CD8-positive, alpha-beta memory T cell (primary cell): ENCODE measurements around the gene STAG1. TPM values are rescaled to one million over a fixed set of nuclear protein-coding genes. Genes with fewer than 3 reads are reported as not detected.

Experiments used
- CTCF ChIA-PET: fragments of 350-600 bp; sonication (Branson Sonifier 250); formaldehyde crosslinking; loops from one replicate; lab custom pipeline; 2021; ENCODE audit warnings: antibody characterized with exemption; lab: Charles Lee
- POLR2A ChIA-PET: fragments of 350-600 bp; sonication (Branson Sonifier 250); formaldehyde crosslinking; loops from one replicate; lab custom pipeline; 2021; ENCODE audit warnings: antibody characterized with exemption; lab: Charles Lee
- DNase-seq, 5 donors: peaks; one replicate each; pipeline versions ENCODE4 v3.0.0 to v3.0.0-alpha.2; 2020 to 2022; ENCODE audit warnings: mixed read lengths in 1 of 5
- H3K27ac ChIP-seq: one replicate; pipeline ENCODE4 v1.7.0; 2013; ENCODE audit warnings: low read depth, mild to moderate bottlenecking, low read length, moderate library complexity
- H3K27me3 ChIP-seq: 2 replicates; pipeline ENCODE4 v1.7.0; 2013; ENCODE audit warnings: low read length, mild to moderate bottlenecking; ENCODE audit not compliant: insufficient read depth, poor library complexity, severe bottlenecking
- H3K36me3 ChIP-seq: 2 replicates; pipeline ENCODE4 v1.7.0; 2013; ENCODE audit warnings: mild to moderate bottlenecking, low read length, moderate library complexity; ENCODE audit not compliant: insufficient read depth
- H3K4me1 ChIP-seq: 2 replicates; pipeline ENCODE4 v1.7.0; 2013; ENCODE audit warnings: mild to moderate bottlenecking, low read length, moderate library complexity; ENCODE audit not compliant: insufficient read depth
- H3K4me3 ChIP-seq: 2 replicates; pipeline ENCODE4 v1.7.0; 2013; ENCODE audit warnings: mild to moderate bottlenecking, low read length
- H3K9me3 ChIP-seq: 2 replicates; pipeline ENCODE4 v1.7.0; 2013; ENCODE audit warnings: mild to moderate bottlenecking, low read length
- H3K27ac Mint-ChIP-seq, 8 donors: one replicate each; pipeline ENCODE4 v1.8.0; 2020 to 2021; ENCODE audit warnings: mixed read lengths in 8 of 8, mild to moderate bottlenecking in 6 of 8, inconsistent platforms in 3 of 8, moderate library complexity in 3 of 8
- H3K27me3 Mint-ChIP-seq, 2 donors: one replicate each; pipeline ENCODE4 v1.8.0; 2020 to 2021; ENCODE audit warnings: mixed read lengths in 2 of 2, mild to moderate bottlenecking in 1 of 2, moderate library complexity in 1 of 2
- H3K36me3 Mint-ChIP-seq, 3 donors: one replicate each; pipeline ENCODE4 v1.8.0; 2020 to 2021; ENCODE audit warnings: mixed read lengths in 3 of 3, inconsistent platforms in 1 of 3, mild to moderate bottlenecking in 1 of 3
- H3K4me1 Mint-ChIP-seq, 3 donors: one replicate each; pipeline ENCODE4 v1.8.0; 2020 to 2021; ENCODE audit warnings: mixed read lengths in 3 of 3, inconsistent platforms in 1 of 3, mild to moderate bottlenecking in 1 of 3
- H3K4me3 Mint-ChIP-seq, 7 donors: one replicate each; pipeline ENCODE4 v1.8.0; 2020 to 2021; ENCODE audit warnings: mixed read lengths in 7 of 7, mild to moderate bottlenecking in 6 of 7, moderate library complexity in 4 of 7, inconsistent platforms in 2 of 7
- H3K9me3 Mint-ChIP-seq, 5 donors: one replicate each; pipeline ENCODE4 v1.8.0; 2020 to 2022; ENCODE audit warnings: mixed read lengths in 5 of 5, mild to moderate bottlenecking in 3 of 5, moderate library complexity in 2 of 5, inconsistent platforms in 1 of 5
- polyA plus RNA-seq: library from polyadenylated mRNA; unstranded; fragments of 300-500 nt; fragmentation: Illumina TruSeq; gene quantifications from one replicate; pipeline ENCODE4 v1.2.3, GENCODE V29; 2021
- total RNA-seq, 2 experiments: library from RNA; stranded (reverse); gene quantifications; one replicate each; pipeline ENCODE4 v1.2.3, GENCODE V29; 2021

Gene STAG1
- total and polyA plus RNA-seq, 3 experiments from 2014 or later = 19.0 to 61.4 (median 58.5) TPM

DNA sequence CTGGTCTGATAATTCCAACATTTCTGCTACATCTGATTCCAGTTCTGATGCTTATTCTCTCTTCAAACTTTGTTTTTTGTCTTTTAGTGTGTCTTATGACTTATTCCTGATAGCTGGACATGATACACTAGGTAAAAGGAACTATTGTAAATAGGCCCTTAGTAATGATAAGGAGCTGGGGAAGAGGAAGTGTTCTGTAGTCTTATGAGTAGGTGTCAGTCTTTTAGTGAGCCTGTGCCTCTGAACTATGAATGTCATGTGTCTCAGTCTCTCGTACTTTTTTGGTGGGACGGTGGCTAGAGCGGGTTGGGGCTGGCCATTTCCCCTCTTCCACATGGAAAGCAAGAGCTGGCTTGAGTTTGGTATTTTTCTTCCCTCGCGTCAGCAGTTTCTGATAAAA, 460.9 kb downstream of the STAG1 start:
- Histone ChIP-seq H3K27ac (no peak overlapping the region), H3K4me3 (no peak overlapping the region), H3K4me1 (no peaks in the 10 kb centered on the region), H3K9me3 (no peaks in the 10 kb centered on the region), H3K36me3 (peaks cover 15% of the 10 kb centered on the region), H3K27me3 (no peaks in the 10 kb centered on the region)
- Mint-ChIP-seq H3K4me3 (no peak overlapping the region), H3K9me3 (no peaks in the 10 kb centered on the region), H3K36me3 (peaks cover 0 to 63% (median 36%) of the 10 kb centered on the region in 3 donors), H3K27me3 (no peaks in the 10 kb centered on the region), H3K27ac (no peak overlapping the region), H3K4me1 (no peaks in the 10 kb centered on the region)
- ChIA-PET POLR2A (no interaction called here), CTCF (no interaction called here)
- DNase-seq = no peak

Other genes starting within 250 kb of the STAG1 start
- gene SLC35G2, start 66.7 kb upstream of the STAG1 start, total RNA-seq = 1 to 10 TPM; 2.7 to 3.3 TPM
- 0.35 TPM for gene SLC35G2, start 66.7 kb upstream of the STAG1 start, polyA plus RNA-seq
- 10 to 100 TPM; 30.9 to 33.3 TPM for gene NCK1, start 109.8 kb upstream of the STAG1 start, total RNA-seq
- 62.9 TPM for gene NCK1, start 109.8 kb upstream of the STAG1 start, polyA plus RNA-seq
- gene IL20RB, start 205.6 kb upstream of the STAG1 start, total RNA-seq = under 1 TPM; 0.71 to 0.96 TPM
- 0.45 TPM for gene IL20RB, start 205.6 kb upstream of the STAG1 start, polyA plus RNA-seq